Measurements from ENCODE around the gene TRPC4.
"Not testable (repeated sequence)": the region's sequence is repeated elsewhere in the genome, so short reads cannot be mapped to it uniquely, and the experiment has no call there.

DNA sequence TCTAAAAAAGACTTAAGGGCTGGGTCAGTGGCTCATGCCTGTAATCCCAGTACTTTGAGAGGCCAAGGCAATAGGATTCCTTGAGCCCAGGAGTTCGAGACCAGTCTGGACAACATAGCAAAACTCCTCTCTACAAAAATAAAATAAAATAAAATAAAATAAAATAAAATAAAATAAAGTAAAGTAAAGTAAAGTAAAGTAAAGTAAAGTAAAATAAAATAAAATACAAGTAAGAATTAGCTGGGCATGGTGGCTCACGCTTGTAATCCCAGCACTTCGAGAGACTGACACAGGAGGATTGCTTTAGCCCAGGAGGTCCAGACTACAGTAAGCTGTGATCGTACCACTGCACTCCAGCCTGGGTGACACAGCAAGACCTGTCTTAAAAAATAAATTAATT is 72.8 kb downstream of the TRPC4 start:
- TF ChIP-seq CTCF, POLR2A (IDR thresholded peaks at IDR 0.05): not testable (repeated sequence)

All from adrenal gland (tissue), 5 donors.